ENCODE results near the gene ROPN1L. TPM values are rescaled to one million over a fixed set of nuclear protein-coding genes. Genes with fewer than 3 reads are reported as not detected.
A peak's percentile ranks its signal among the peaks of the same experiment; 100 is the strongest.

The ROPN1L gene
- total RNA-seq, 1 experiment from 2014 or later = 0.66 TPM

- no peak overlapping the region for H2AFZ ChIP-seq (ENCODE audit: low read depth, low read length, poor library complexity, severe bottlenecking)
- peaks cover 4 to 19% of the 10 kb centered on the region in 2 experiments; a peak in 2 of 4 replicates for H3K4me1 ChIP-seq (ENCODE audit: control insufficient read depth in 1 of 2, insufficient read depth in 2 of 2, low read length in 2 of 2)
- RAD21 ChIA-PET (ENCODE audit: low non-redundant PET in 1 of 2, low total read pairs in 2 of 2, uncharacterized antibody in 2 of 2, unreplicated experiment in 2 of 2) = no interaction called here
- no peaks in the 10 kb centered on the region for H3K79me2 ChIP-seq (ENCODE audit: insufficient read depth, low read length)
- H3K27me3 ChIP-seq (ENCODE audit: insufficient read depth, low read length) = no peaks in the 10 kb centered on the region
- BruUV-seq (replicated peaks) = no TSS peak
- no peaks in the 10 kb centered on the region for H4K20me1 ChIP-seq (ENCODE audit: insufficient read depth)
- H3K9me2 ChIP-seq (ENCODE audit: insufficient read depth) = no peaks in the 10 kb centered on the region
- no peaks in the 10 kb centered on the region for H3K9me3 ChIP-seq (ENCODE audit: control insufficient read depth in 1 of 2, insufficient read depth in 1 of 2, low read depth in 1 of 2, low read length in 2 of 2)
- intact Hi-C loops (cut with micrococcal nuclease) = no loop called here
- DNase-seq (ENCODE audit: low read depth, low spot score) (no peak), ATAC-seq (peak; percentile 21; the same call in 1 of the 2 replicates)
- no peak overlapping the region for H3K9ac ChIP-seq (ENCODE audit: low read length)
- no peak overlapping the region for H3K4me2 ChIP-seq (ENCODE audit: low read length)
- H3K36me3 ChIP-seq (ENCODE audit: control insufficient read depth in 1 of 2, insufficient read depth in 2 of 2, low read length in 2 of 2) = no peaks in the 10 kb centered on the region
- POLR2A ChIA-PET = no interaction called here
- TF ChIP-seq RAD21 (IDR thresholded peaks at IDR 0.05; ENCODE audit: low read depth) = no peak
- TF ChIP-seq, protein P1, sequence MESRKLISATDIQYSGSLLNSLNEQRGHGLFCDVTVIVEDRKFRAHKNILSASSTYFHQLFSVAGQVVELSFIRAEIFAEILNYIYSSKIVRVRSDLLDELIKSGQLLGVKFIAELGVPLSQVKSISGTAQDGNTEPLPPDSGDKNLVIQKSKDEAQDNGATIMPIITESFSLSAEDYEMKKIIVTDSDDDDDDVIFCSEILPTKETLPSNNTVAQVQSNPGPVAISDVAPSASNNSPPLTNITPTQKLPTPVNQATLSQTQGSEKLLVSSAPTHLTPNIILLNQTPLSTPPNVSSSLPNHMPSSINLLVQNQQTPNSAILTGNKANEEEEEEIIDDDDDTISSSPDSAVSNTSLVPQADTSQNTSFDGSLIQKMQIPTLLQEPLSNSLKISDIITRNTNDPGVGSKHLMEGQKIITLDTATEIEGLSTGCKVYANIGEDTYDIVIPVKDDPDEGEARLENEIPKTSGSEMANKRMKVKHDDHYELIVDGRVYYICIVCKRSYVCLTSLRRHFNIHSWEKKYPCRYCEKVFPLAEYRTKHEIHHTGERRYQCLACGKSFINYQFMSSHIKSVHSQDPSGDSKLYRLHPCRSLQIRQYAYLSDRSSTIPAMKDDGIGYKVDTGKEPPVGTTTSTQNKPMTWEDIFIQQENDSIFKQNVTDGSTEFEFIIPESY (IDR thresholded peaks at IDR 0.05; ENCODE audit: extremely low read depth, insufficient replicate concordance, low read length) = no peak
- no peak for TF ChIP-seq ZFX (IDR thresholded peaks at IDR 0.05)
- no peak for TF ChIP-seq SIN3A (IDR thresholded peaks at IDR 0.05; ENCODE audit: low read depth)
- no peak for TF ChIP-seq ZNF274 (IDR thresholded peaks at IDR 0.05; ENCODE audit: low read depth, low read length)
- no peak for TF ChIP-seq EZH2phosphoT487 (IDR thresholded peaks at IDR 0.05; ENCODE audit: borderline replicate concordance)
- TF ChIP-seq CBX3 (IDR thresholded peaks at IDR 0.05; ENCODE audit: low read depth) = no peak
- no peak for TF ChIP-seq JUND (IDR thresholded peaks at IDR 0.05)
- TF ChIP-seq, protein P2, sequence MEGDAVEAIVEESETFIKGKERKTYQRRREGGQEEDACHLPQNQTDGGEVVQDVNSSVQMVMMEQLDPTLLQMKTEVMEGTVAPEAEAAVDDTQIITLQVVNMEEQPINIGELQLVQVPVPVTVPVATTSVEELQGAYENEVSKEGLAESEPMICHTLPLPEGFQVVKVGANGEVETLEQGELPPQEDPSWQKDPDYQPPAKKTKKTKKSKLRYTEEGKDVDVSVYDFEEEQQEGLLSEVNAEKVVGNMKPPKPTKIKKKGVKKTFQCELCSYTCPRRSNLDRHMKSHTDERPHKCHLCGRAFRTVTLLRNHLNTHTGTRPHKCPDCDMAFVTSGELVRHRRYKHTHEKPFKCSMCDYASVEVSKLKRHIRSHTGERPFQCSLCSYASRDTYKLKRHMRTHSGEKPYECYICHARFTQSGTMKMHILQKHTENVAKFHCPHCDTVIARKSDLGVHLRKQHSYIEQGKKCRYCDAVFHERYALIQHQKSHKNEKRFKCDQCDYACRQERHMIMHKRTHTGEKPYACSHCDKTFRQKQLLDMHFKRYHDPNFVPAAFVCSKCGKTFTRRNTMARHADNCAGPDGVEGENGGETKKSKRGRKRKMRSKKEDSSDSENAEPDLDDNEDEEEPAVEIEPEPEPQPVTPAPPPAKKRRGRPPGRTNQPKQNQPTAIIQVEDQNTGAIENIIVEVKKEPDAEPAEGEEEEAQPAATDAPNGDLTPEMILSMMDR (IDR thresholded peaks at IDR 0.05 in 2 of 3, conservative IDR thresholded peaks at IDR 0.05 in 1 of 3; ENCODE audit: borderline replicate concordance in 1 of 3, insufficient read depth in 1 of 3, low read depth in 2 of 3, low read length in 2 of 3) = no peak
- no peak for TF ChIP-seq SP1 (IDR thresholded peaks at IDR 0.05; ENCODE audit: low read depth)
- no peak for TF ChIP-seq ELF1 (IDR thresholded peaks at IDR 0.05; ENCODE audit: borderline replicate concordance, low read depth)
- no peak for TF ChIP-seq CEBPB (IDR thresholded peaks at IDR 0.05; ENCODE audit: low read depth)
- TF ChIP-seq TCF7L2 (IDR thresholded peaks at IDR 0.05; ENCODE audit: borderline replicate concordance, extremely low read depth, insufficient read depth, insufficient read length) = no peak
- no peak for TF ChIP-seq POLR2A (IDR thresholded peaks at IDR 0.05; ENCODE audit: borderline replicate concordance, extremely low read depth, insufficient read depth, insufficient read length)
- no peak for TF ChIP-seq FOSL1 (IDR thresholded peaks at IDR 0.05; ENCODE audit: low read depth)
- TF ChIP-seq, protein P3, sequence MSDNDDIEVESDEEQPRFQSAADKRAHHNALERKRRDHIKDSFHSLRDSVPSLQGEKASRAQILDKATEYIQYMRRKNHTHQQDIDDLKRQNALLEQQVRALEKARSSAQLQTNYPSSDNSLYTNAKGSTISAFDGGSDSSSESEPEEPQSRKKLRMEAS (IDR thresholded peaks at IDR 0.05) = no peak
- TF ChIP-seq POLR2AphosphoS5 (IDR thresholded peaks at IDR 0.05; ENCODE audit: low read depth, low read length) = no peak
- H3K4me3 ChIP-seq (replicated peaks in 1 of 2; ENCODE audit: low read depth in 1 of 2, low read length in 2 of 2) = no peak overlapping the region
- no peak overlapping the region for H3K27ac ChIP-seq (ENCODE audit: low read depth, low read length)
- CTCF ChIA-PET = no interaction called here
Observed at GRCh38 chr5:10484774-10485141, 43.1 kb downstream of the ROPN1L start.

Measured in HCT116 (cell line).